ENCODE results near the gene DDIT4. TPM values are rescaled to one million over a fixed set of nuclear protein-coding genes. Genes with fewer than 3 reads are reported as not detected.

Gene DDIT4
- total RNA-seq, 4 donors from 2014 or later, result 77.4 to 247 (median 146) TPM

DNA sequence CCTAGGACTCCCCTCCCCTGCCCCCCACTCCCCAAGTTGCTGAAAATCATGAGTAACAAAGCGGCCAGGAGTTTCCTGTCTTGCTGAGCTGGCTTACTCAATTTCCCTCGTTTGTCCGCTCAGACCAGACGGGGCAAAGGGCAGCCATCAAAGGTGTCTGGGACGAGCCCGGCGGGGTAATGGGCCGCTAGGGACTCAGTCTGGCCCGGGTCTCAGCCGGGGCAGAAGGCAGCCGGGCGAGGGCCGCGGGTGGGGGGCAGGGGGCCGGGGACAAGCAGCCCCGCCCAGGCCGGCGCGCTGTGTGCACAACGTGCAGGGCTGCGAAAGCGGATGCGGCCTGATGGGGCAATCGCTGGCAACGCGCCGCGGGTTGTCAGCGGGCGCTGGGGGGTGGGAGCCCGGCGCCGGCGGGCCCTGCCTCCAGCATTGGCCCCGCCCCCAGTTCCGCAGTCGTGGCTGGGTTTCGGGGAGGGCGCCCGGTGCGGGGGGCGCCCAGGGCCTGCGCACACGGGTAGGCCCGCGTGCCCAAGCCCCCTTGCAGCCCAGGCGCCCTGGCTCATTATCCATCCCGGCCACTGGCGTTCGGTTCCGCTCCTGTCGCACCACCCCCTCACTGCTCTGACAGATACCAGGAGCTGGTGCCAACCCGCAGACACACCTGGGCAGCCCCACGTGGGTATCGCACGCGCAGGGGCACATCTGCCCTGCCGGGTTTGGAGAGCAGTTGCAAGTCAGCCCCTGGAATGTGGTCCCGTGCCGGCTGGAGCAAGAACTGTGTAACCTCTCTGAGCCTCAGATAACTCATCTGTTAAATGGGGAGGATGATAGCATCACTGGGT lies 45.9 kb downstream of the DDIT4 start:
- peaks cover 65 to 91% (median 77%) of the 10 kb centered on the region in 4 donors for H3K4me1 ChIP-seq
- peak; percentile 97 for DNase-seq (ENCODE audit: extremely low spot score)
- WGBS, result 6% methylated on average over 22 of the region's 60 CpGs

DNA sequence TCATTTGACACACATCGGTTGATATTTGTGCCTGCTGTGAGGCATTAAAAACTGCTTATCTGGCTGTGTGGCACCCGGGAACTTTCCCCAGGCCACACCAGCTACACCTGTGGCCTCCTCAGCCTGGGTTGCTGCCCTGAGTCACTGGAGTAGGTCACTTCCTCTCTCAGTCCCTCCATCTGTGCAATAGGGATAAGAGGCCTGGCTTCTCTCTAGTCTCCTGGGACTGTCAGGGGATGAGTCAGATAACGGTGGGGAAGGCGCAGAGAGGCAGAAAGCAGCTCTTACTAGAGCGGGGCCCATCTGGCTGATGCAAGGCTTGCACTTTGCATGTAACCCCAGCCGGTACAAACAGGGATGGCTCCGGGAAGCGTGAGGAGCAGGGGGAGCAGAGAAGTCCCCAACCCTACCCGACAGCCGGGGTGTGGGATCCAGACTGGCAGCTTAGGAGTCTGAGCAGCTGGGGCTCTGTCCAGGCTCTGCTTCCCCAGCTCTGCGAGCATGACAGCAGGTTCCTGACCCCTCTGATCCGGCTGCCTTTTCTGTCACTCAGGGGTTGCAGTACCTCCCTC lies 47.0 kb downstream of the DDIT4 start:
- H3K4me3 ChIP-seq, result no peak overlapping the region
- WGBS, result 46% methylated on average over 9 of the region's 12 CpGs
- peaks cover 65 to 91% (median 77%) of the 10 kb centered on the region in 4 donors for H3K4me1 ChIP-seq
- H3K27ac ChIP-seq (replicated peaks in 1 of 4), result peak overlapping the region; percentile 82 to 88 (median 84)
- no peaks in the 10 kb centered on the region for H3K27me3 ChIP-seq
- no peak for DNase-seq (ENCODE audit: extremely low spot score)
- H3K36me3 ChIP-seq, result no peaks in the 10 kb centered on the region
- TF ChIP-seq, protein P1, sequence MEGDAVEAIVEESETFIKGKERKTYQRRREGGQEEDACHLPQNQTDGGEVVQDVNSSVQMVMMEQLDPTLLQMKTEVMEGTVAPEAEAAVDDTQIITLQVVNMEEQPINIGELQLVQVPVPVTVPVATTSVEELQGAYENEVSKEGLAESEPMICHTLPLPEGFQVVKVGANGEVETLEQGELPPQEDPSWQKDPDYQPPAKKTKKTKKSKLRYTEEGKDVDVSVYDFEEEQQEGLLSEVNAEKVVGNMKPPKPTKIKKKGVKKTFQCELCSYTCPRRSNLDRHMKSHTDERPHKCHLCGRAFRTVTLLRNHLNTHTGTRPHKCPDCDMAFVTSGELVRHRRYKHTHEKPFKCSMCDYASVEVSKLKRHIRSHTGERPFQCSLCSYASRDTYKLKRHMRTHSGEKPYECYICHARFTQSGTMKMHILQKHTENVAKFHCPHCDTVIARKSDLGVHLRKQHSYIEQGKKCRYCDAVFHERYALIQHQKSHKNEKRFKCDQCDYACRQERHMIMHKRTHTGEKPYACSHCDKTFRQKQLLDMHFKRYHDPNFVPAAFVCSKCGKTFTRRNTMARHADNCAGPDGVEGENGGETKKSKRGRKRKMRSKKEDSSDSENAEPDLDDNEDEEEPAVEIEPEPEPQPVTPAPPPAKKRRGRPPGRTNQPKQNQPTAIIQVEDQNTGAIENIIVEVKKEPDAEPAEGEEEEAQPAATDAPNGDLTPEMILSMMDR (IDR thresholded peaks at IDR 0.05), result no peak
- TF ChIP-seq POLR2A (IDR thresholded peaks at IDR 0.05; ENCODE audit: low read depth) (peak; percentile 19), EP300 (IDR thresholded peaks at IDR 0.05) (no peak), POLR2AphosphoS5 (IDR thresholded peaks at IDR 0.05) (peak; percentile 75 to 86)
- no peaks in the 10 kb centered on the region for H3K9me3 ChIP-seq
- intact Hi-C loops (cut with DNase I), result no loop called here

More for the DNA sequence above, 45.9 kb downstream of the DDIT4 start:
- TF ChIP-seq EP300 (IDR thresholded peaks at IDR 0.05) (no peak), POLR2AphosphoS5 (IDR thresholded peaks at IDR 0.05) (peak; percentile 81 to 87), POLR2A (IDR thresholded peaks at IDR 0.05; ENCODE audit: low read depth) (peak; percentile 8)
- TF ChIP-seq, protein P1 (IDR thresholded peaks at IDR 0.05), result peak in 2 of 3 experiments; percentile 9 to 18
- no peaks in the 10 kb centered on the region for H3K27me3 ChIP-seq
- no peaks in the 10 kb centered on the region for H3K9me3 ChIP-seq
- no peaks in the 10 kb centered on the region for H3K36me3 ChIP-seq
- peak overlapping the region; percentile 53 to 60 (median 54) for H3K4me3 ChIP-seq
- intact Hi-C loops (cut with DNase I), result no loop called here
- peak overlapping the region; percentile 82 to 88 (median 84) for H3K27ac ChIP-seq (replicated peaks in 1 of 4)

DNA sequence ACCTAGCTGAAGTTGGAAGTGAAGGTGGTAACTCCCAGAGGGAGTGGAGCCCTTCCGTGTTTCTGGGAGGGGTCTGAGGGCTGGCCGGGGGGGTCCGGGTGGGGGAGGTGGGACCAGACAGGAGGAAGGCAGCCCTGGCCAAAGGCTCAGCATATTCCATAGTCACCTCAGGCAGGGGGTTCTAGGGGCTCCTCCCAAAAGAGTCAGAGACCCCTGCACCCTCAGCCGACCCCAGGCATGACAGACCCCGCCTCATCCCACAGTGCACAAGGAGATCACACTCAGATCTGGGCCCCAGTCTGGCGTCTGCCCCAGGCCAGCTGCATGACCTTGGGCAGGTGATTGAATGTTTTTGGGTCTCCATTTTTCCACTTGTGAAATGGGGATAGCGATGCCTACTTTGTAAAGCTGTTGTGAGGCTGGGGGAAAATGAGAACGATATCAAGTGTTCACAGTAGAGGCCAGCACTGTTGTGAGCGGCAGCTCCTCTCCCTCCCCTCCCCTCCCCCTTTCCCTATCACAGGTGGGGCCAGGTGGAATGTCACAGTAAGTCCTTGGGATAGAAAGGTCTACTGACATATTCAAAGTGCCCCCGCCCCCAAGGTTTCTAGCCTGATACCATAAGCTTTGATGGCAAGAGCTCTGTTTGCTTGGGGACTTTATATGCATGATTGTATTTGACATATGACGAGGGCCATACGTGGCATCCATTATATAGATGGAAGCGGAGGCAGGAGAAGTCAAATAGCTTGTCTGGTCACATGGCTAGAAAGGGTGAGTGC lies 47.7 kb downstream of the DDIT4 start:
- intact Hi-C loops (cut with DNase I), result no loop called here
- Histone ChIP-seq H3K4me3 (no peak overlapping the region), H3K36me3 (no peaks in the 10 kb centered on the region), H3K27ac (replicated peaks in 1 of 4) (peak overlapping the region; percentile 82 to 88 (median 84)), H3K9me3 (no peaks in the 10 kb centered on the region), H3K27me3 (no peaks in the 10 kb centered on the region), H3K4me1 (peaks cover 62 to 89% (median 75%) of the 10 kb centered on the region in 4 donors)
- no peak for DNase-seq (ENCODE audit: extremely low spot score)
- 73% methylated on average over 13 of the region's 13 CpGs for WGBS
- TF ChIP-seq POLR2AphosphoS5 (IDR thresholded peaks at IDR 0.05) (no peak), EP300 (IDR thresholded peaks at IDR 0.05) (no peak), POLR2A (IDR thresholded peaks at IDR 0.05; ENCODE audit: low read depth) (no peak)
- TF ChIP-seq, protein P1 (IDR thresholded peaks at IDR 0.05), result no peak

DNA sequence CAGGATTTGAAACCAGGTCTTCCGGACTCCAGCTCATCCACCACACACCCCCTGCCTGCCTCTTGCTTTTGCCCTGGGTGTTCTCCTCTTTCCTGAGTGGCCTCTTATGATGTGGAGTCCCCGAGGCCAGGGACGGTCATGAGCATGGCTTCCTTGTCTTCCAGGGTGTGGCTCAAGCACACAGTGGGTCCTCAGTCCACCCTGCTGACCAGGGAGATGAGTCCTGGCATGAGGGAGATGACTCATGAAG lies 48.2 kb downstream of the DDIT4 start:
- 90% methylated on average over 2 of the region's 3 CpGs for WGBS
- Histone ChIP-seq H3K4me1 (peaks cover 57 to 87% (median 70%) of the 10 kb centered on the region in 4 donors), H3K27me3 (no peaks in the 10 kb centered on the region), H3K9me3 (no peaks in the 10 kb centered on the region), H3K4me3 (no peak overlapping the region), H3K36me3 (no peaks in the 10 kb centered on the region), H3K27ac (replicated peaks in 1 of 4) (peak overlapping the region in 1 of 4 donors; percentile 2)
- TF ChIP-seq POLR2A (IDR thresholded peaks at IDR 0.05; ENCODE audit: low read depth), result no peak
- TF ChIP-seq, protein P1 (IDR thresholded peaks at IDR 0.05), result no peak
- intact Hi-C loops (cut with DNase I), result no loop called here
- DNase-seq (ENCODE audit: extremely low spot score), result no peak
